SH-SY5Y (cell line): ENCODE measurements around the gene TRMT2A.

Source experiments
- GATA2 ChIP-seq: IDR thresholded peaks from 2 replicates; pipeline ENCODE4 v1.6.1; 2011; ENCODE audit warnings: mild to moderate bottlenecking, low read depth, low read length
- GATA3 ChIP-seq: IDR thresholded peaks from 2 replicates; pipeline ENCODE4 v1.6.1; 2011; ENCODE audit warnings: low read depth, mild to moderate bottlenecking, low read length, moderate library complexity

DNA sequence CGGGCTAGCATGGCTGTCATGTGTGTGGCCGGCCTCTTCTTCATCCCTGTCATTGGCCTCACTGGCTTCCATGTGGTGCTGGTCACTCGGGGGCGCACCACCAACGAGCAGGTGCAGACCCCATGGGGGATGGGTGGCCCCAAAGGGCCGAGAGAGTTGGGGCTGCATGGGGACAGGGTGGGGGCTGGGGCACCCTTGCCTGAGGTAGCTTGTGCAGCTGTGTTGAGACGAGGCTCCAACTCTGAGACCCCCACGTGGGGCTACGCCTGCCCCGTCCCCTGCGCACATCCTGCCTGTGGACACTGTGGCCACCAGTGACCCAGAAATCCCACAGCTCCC lies 23.1 kb upstream of the TRMT2A start:
- no peak for TF ChIP-seq GATA3
- no peak for TF ChIP-seq GATA2
